Putamen (tissue), 1 donor: Measurements from ENCODE around the gene HRC.
"Not testable (repeated sequence)": the region's sequence is repeated elsewhere in the genome, so short reads cannot be mapped to it uniquely, and the experiment has no call there.

ENCODE experiments used
- DNase-seq: peaks from one replicate; pipeline ENCODE4 v3.0.0-alpha.2; 2016; ENCODE audit warnings: low spot score

HRC gene

GRCh38 chr19:49155005-49155819 is at the start of gene HRC:
HRC (minus strand) TSS chr19:49155396; CDS start chr19:49155237, 159 bp downstream.
- no peak for DNase-seq

- no peak for DNase-seq
Measured at GRCh38 chr19:49201042-49201441, 45.8 kb upstream of the HRC start.

GRCh38 chr19:49200238-49200862 is 45.2 kb upstream of the HRC start:
- no peak for DNase-seq

GRCh38 chr19:49196527-49197240 is 41.5 kb upstream of the HRC start:
- DNase-seq, result no peak

DNA sequence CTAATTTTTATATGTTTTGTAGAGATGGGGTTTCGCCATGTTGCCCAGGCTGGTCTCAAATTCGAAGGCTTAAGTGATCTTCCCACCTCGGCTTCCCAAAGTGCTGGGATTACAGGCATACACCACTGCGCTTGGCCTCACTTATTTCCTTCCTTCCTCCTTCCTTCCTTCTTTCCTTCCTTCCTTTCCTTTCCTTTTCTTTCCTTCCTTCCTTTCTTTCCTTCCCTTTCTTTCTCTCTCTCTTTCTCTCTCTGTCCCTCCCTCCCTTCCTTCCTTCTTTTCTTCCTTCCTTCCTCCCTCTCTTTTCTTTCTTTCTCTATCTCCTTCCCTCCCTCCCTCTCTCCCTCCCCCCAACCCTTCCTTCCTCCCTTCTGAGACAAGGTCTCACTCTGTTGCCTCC is 39.2 kb upstream of the HRC start:
- no peak for DNase-seq

DNA sequence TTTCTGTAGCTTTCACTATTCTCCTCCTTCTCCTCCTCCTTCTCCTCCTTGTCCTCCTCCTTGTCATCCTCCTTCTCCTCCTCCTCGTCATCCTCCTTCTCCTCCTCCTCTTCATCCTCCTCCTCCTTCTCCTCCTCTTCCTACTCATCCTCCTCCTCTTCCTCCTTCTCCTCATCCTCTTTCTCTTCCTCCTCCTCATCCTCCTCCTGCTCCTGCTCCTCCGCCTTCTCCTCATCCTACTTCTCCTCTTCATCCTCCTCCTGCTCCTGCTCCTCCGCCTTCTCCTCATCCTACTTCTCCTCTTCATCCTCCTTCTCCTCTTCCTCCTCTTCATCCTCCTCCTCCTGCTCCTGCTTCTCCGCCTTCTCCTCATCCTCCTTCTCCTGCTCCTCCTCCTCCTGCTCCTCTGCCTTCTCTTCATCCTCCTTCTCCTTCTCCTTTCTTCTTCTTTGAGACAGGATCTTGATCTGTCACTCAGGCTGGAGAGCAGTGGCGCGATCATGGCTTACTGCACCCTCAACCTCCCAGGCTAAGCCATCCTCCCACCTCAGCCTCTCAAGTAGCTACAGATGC is 38.7 kb upstream of the HRC start:
- DNase-seq, result no peak

GRCh38 chr19:49190781-49191180 is 35.6 kb upstream of the HRC start:
- no peak for DNase-seq

- no peak for DNase-seq
Measured at GRCh38 chr19:49189259-49189658, 34.1 kb upstream of the HRC start.

- DNase-seq, result no peak
Measured at GRCh38 chr19:49188626-49189200, 33.5 kb upstream of the HRC start.

DNA sequence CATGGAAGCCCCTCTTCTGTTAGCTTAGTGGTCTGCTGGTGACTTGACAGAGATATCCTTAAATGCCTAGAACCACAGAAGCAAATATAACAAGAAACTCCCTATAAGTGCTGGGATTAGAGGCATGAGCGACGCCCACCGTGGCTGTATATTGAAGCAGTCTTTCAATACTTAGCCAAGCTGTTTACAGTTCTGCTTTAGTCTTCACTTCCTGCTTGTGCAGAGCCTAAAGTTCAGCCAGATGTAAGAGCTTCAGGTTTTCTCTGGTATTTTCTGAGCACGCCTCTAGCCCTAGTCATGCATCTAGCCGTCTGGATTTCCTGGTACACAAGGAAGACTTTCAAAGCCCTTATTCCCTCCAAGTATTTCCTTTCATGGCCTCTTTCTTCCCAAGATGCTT is 30.9 kb upstream of the HRC start:
- DNase-seq, result no peak

GRCh38 chr19:49182848-49183375 is 27.7 kb upstream of the HRC start:
- no peak for DNase-seq

DNA sequence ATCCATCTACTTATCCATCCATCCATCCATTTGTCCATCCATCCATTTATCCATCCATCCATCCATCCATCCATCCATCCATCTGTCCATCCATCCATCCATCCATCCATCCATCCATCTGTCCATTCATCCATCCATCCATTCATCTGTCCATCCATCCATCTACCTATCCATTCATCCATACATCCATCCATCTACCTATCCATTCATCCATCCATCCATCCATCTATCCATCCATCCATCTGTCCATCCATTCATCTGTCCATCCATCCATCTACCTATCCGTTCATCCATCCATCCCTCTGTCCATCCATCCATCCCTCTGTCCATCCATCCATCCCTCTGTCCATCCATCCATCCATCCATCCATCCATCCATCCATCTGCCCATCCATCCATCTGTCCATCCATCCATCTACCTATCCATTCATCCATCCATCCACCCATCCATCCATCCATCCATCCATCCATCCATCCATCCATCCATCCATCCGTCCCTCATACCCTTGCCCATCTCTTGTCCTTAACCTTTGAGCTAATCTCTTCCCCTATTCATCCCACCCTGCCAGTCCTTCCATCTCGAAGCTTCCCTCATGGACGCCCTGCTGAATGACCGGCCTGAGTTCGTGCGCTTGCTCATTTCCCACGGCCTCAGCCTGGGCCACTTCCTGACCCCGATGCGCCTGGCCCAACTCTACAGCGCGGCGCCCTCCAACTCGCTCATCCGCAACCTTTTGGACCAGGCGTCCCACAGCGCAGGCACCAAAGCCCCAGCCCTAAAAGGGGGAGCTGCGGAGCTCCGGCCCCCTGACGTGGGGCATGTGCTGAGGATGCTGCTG is 27.0 kb upstream of the HRC start:
- DNase-seq, result not testable (repeated sequence)

DNA sequence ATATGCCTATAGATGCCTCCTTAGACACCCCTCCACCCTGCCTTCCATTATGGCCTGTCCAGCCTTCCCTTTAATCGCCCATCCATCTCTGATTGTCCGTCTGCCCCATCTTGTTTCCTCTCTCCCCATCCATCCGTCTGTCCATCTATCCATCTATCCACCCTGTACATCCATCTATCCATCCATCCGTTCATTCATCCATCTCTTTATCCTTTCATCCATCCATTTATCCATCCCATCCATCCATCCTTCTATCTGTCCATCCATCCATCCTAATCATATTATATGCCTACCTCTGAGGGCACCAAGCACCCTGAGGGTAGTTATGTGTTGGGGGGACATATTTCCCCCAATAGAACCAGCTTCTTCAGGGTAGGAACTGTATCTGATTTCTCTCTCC is 25.5 kb upstream of the HRC start:
- DNase-seq, result no peak

GRCh38 chr19:49173198-49173597 is 18.0 kb upstream of the HRC start:
- DNase-seq, result no peak

DNA sequence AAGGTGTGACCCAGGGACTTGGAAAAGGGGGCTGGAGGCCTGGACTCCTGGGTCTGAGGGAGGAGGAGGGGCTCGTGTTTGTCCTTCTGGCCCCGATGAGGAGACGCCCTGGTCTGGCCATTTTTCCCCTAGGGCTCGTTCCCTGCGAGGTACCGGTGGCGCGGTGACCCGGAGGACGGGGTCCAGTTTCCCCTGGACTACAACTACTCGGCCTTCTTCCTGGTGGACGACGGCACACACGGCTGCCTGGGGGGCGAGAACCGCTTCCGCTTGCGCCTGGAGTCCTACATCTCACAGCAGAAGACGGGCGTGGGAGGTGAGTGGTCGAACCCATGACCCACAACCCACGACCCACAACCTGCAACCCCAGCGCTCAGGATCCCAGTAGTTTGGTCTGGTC is 13.2 kb upstream of the HRC start:
- no peak for DNase-seq

- DNase-seq, result no peak
Measured at GRCh38 chr19:49167857-49168409, 12.7 kb upstream of the HRC start.

- DNase-seq, result no peak
Measured at GRCh38 chr19:49165865-49166301, 10.7 kb upstream of the HRC start.

GRCh38 chr19:49165111-49165750 is 10.0 kb upstream of the HRC start:
- DNase-seq, result no peak

DNA sequence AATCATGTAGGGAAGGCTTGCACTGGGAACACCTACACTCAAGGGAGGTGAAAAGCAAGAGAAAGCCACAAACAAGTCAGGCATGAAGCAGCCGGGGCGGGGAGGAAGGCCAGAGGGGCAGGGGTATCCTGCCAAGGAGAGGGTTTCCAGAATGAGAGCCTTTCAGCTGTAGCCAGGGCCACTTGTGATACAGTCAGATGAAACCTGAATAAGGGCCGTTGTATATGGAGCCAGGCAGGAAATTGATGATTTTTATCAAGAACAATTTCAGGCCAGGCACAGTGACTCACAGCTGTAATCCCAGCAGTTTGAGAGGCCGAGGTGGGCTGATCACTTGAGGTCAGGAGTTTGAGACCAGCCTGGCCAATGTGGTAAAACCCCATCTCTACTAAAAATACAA is 6.8 kb upstream of the HRC start:
- DNase-seq, result no peak
